GM23338 (cell line): ENCODE data around the gene DENND5A. TPM values are rescaled to one million over a fixed set of nuclear protein-coding genes. Genes with fewer than 3 reads are reported as not detected.

Source experiments
- ATAC-seq: fragments of 200-7000 bp; cut with Tn5 transposase; 3 replicates; pipeline ENCODE4 v1.9.1; 2020
- DNase-seq: peaks from one replicate; pipeline ENCODE4 v3.0.0-alpha.2; 2015; ENCODE audit warnings: low spot score
- H2AFZ ChIP-seq: fragments of 200-600 bp; sonication (generic); 2 replicates; pipeline ENCODE4 v1.8.0; 2016; ENCODE audit warnings: antibody characterized with exemption, mild to moderate bottlenecking, moderate library complexity
- H3F3A ChIP-seq: fragments of 200-600 bp; sonication (generic); replicated peaks from 2 replicates; pipeline ENCODE4 v1.8.0; 2017; ENCODE audit warnings: antibody characterized with exemption, mixed run types, low read depth
- H3K27ac ChIP-seq: fragments of 200-600 bp; sonication (generic); 2 replicates; pipeline ENCODE4 v1.6.1; 2016; ENCODE audit warnings: low read depth
- H3K27me3 ChIP-seq: fragments of 200-600 bp; sonication (generic); 2 replicates; pipeline ENCODE4 v1.8.0; 2016; ENCODE audit warnings: mild to moderate bottlenecking, mixed run types, moderate library complexity; ENCODE audit not compliant: insufficient read depth
- H3K36me3 ChIP-seq: fragments of 200-600 bp; sonication (generic); 2 replicates; pipeline ENCODE4 v1.8.0; 2016; ENCODE audit warnings: mild to moderate bottlenecking; ENCODE audit not compliant: insufficient read depth
- H3K4me1 ChIP-seq: fragments of 200-600 bp; sonication (generic); 2 replicates; pipeline ENCODE4 v1.8.0; 2016; ENCODE audit warnings: mild to moderate bottlenecking, moderate library complexity; ENCODE audit not compliant: insufficient read depth
- H3K4me2 ChIP-seq: fragments of 200-600 bp; sonication (generic); 2 replicates; pipeline ENCODE4 v1.7.1; 2017; ENCODE audit warnings: mixed run types
- H3K4me3 ChIP-seq: fragments of 200-600 bp; sonication (generic); 2 replicates; pipeline ENCODE4 v1.6.1; 2016; ENCODE audit warnings: mixed run types
- H3K79me2 ChIP-seq: fragments of 200-600 bp; sonication (generic); replicated peaks from 2 replicates; pipeline ENCODE4 v1.8.0; 2017; ENCODE audit warnings: mild to moderate bottlenecking; ENCODE audit not compliant: insufficient read depth
- H3K9me2 ChIP-seq: fragments of 200-600 bp; sonication (generic); 2 replicates; pipeline ENCODE4 v1.8.0; 2017; ENCODE audit not compliant: insufficient read depth
- H4K20me1 ChIP-seq: fragments of 200-600 bp; sonication (generic); replicated peaks from 2 replicates; pipeline ENCODE4 v1.8.0; 2017; ENCODE audit warnings: mild to moderate bottlenecking; ENCODE audit not compliant: insufficient read depth
- H3K27ac Mint-ChIP-seq: 2 replicates; pipeline ENCODE4 v1.8.0; 2020; ENCODE audit warnings: inconsistent platforms, mild to moderate bottlenecking, moderate library complexity, mixed read lengths
- H3K27me3 Mint-ChIP-seq: 3 replicates; pipeline ENCODE4 v1.8.0; 2022; ENCODE audit warnings: low read depth, mild to moderate bottlenecking, moderate library complexity, mixed read lengths, inconsistent platforms; ENCODE audit not compliant: insufficient read depth, poor library complexity
- H3K36me3 Mint-ChIP-seq: 3 replicates; pipeline ENCODE4 v1.8.0; 2021; ENCODE audit warnings: low read depth, mild to moderate bottlenecking, inconsistent platforms, moderate library complexity, mixed read lengths
- H3K4me1 Mint-ChIP-seq: 3 replicates; pipeline ENCODE4 v1.8.0; 2020; ENCODE audit warnings: mild to moderate bottlenecking, inconsistent platforms, mixed read lengths
- H3K4me3 Mint-ChIP-seq: 3 replicates; pipeline ENCODE4 v1.8.0; 2021; ENCODE audit warnings: moderate library complexity, mild to moderate bottlenecking, inconsistent platforms, mixed read lengths
- H3K9me3 Mint-ChIP-seq: 3 replicates; pipeline ENCODE4 v1.8.0; 2020; ENCODE audit warnings: moderate library complexity, mild to moderate bottlenecking, inconsistent platforms, mixed read lengths
- CREB1 ChIP-seq: fragments of 250-450 bp; sonication (Bioruptor Pico); IDR thresholded peaks from 2 replicates; pipeline ENCODE4 v1.5.0; 2020; ENCODE audit warnings: low read depth, mild to moderate bottlenecking, moderate library complexity
- EZH2 ChIP-seq: fragments of 200-600 bp; sonication (generic); IDR thresholded peaks from one replicate; pipeline ENCODE4 v1.8.0; 2017; ENCODE audit warnings: antibody characterized with exemption, mild to moderate bottlenecking, low read depth; ENCODE audit not compliant: unreplicated experiment
- EZH2phosphoT487 ChIP-seq: fragments of 200-600 bp; sonication (generic); IDR thresholded peaks from one replicate; pipeline ENCODE4 v1.8.1; 2018; ENCODE audit warnings: antibody characterized with exemption; ENCODE audit not compliant: unreplicated experiment
- JUNB ChIP-seq: IDR thresholded peaks from one replicate; pipeline ENCODE4 v1.6.1; 2016; ENCODE audit warnings: antibody characterized with exemption; ENCODE audit not compliant: unreplicated experiment
- NANOG ChIP-seq: IDR thresholded peaks from 2 replicates; pipeline ENCODE4 v1.6.1; 2016; ENCODE audit warnings: antibody characterized with exemption, borderline replicate concordance
- POLR2AphosphoS5 ChIP-seq: IDR thresholded peaks from 2 replicates; pipeline ENCODE4 v1.6.1; 2016; ENCODE audit warnings: antibody characterized with exemption, low read depth
- STAT1 ChIP-seq: IDR thresholded peaks from one replicate; pipeline ENCODE4 v1.6.1; 2016; ENCODE audit warnings: antibody characterized with exemption; ENCODE audit not compliant: unreplicated experiment
- ZNF114 ChIP-seq: fragments of 250-450 bp; sonication (Bioruptor Pico); IDR thresholded peaks from 2 replicates; pipeline ENCODE4 v1.5.0; 2020; ENCODE audit warnings: mild to moderate bottlenecking, moderate library complexity
- ZNF331 ChIP-seq: fragments of 250-450 bp; sonication (Bioruptor Pico); IDR thresholded peaks from 2 replicates; pipeline ENCODE4 v1.5.0; 2020; ENCODE audit warnings: low read depth, mild to moderate bottlenecking, moderate library complexity
- polyA plus RNA-seq: library from polyadenylated mRNA; unstranded; fragments of >200 nt; fragmentation: Nextera tagmentation; extraction: Ambion mirVana; gene quantifications from 2 replicates; pipeline ENCODE4 v1.2.1, GENCODE V29; 2016
- total RNA-seq: library from RNA; depleted of rRNA; stranded (reverse); fragments of >200 nt; shearing (Covaris generic); gene quantifications from 2 replicates; pipeline ENCODE4 v1.2.3, GENCODE V29; 2014
- TF ChIP-seq, protein P1 (sequence below), 2 experiments: fragments of 200-600 bp in 1 of 2; sonication (generic) in 1 of 2; conservative IDR thresholded peaks; 2 replicates each; pipeline versions ENCODE4 v1.5.1 to v1.6.1; 2016 to 2017; ENCODE audit warnings: antibody characterized with exemption in 2 of 2, low read depth in 2 of 2, mild to moderate bottlenecking in 2 of 2, moderate library complexity in 1 of 2
- TF ChIP-seq, protein P2 (sequence below): IDR thresholded peaks from one replicate; pipeline ENCODE4 v1.6.1; 2018; ENCODE audit warnings: antibody characterized with exemption; ENCODE audit not compliant: unreplicated experiment
- TF ChIP-seq, protein P3 (sequence below): fragments of 250-450 bp; sonication (Bioruptor Pico); IDR thresholded peaks from 2 replicates; pipeline ENCODE4 v1.5.0; 2020; ENCODE audit warnings: mild to moderate bottlenecking, moderate library complexity
- TF ChIP-seq, protein P4 (sequence below): IDR thresholded peaks from 2 replicates; pipeline ENCODE4 v1.6.1; 2016; ENCODE audit warnings: antibody characterized with exemption

The DENND5A gene
- total and polyA plus RNA-seq, 2 experiments from 2014 or later, result 28.1 to 56.3 TPM

DNA sequence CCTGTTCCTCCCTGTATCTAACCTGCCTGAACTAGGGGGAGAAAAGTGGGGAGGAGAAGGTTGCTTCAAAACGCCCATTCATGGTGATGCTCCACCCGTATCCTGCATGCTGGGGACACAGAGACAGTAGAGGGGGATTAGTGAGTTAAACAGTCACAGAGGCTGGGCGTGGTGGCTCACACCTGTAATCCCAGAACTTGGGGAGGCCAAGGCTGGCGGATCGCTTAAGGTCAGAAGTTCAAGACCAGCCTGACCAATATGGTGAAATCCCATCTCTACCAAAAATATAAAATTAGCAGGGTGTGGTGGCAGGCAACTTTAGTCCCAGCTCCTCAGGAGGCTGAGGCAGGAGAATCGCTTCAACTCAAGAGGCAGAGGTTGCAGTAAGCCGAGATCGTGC lies 1.8 kb upstream of the DENND5A start:
- no peak overlapping the region for H3K4me3 ChIP-seq
- H3K27ac ChIP-seq, result no peak overlapping the region
- H3K27me3 Mint-ChIP-seq, result peaks cover 15% of the 10 kb centered on the region
- DNase-seq (no peak), ATAC-seq (no peak)
- H3K4me3 Mint-ChIP-seq, result no peak overlapping the region
- no peak overlapping the region for H3K4me2 ChIP-seq
- no peaks in the 10 kb centered on the region for H3K9me2 ChIP-seq
- H4K20me1 ChIP-seq, result peaks cover 21% of the 10 kb centered on the region
- H3K36me3 ChIP-seq, result no peaks in the 10 kb centered on the region
- H3K36me3 Mint-ChIP-seq, result 0 out of 3 replicates have a peak, but pooled peaks cover 4% of the 10 kb centered on the region
- H3K9me3 Mint-ChIP-seq, result no peaks in the 10 kb centered on the region
- TF ChIP-seq, protein P1, sequence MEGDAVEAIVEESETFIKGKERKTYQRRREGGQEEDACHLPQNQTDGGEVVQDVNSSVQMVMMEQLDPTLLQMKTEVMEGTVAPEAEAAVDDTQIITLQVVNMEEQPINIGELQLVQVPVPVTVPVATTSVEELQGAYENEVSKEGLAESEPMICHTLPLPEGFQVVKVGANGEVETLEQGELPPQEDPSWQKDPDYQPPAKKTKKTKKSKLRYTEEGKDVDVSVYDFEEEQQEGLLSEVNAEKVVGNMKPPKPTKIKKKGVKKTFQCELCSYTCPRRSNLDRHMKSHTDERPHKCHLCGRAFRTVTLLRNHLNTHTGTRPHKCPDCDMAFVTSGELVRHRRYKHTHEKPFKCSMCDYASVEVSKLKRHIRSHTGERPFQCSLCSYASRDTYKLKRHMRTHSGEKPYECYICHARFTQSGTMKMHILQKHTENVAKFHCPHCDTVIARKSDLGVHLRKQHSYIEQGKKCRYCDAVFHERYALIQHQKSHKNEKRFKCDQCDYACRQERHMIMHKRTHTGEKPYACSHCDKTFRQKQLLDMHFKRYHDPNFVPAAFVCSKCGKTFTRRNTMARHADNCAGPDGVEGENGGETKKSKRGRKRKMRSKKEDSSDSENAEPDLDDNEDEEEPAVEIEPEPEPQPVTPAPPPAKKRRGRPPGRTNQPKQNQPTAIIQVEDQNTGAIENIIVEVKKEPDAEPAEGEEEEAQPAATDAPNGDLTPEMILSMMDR (conservative IDR thresholded peaks at IDR 0.05; ENCODE audit: low read depth in 2 of 2), result no peak
- TF ChIP-seq POLR2AphosphoS5 (no peak), EZH2 (no peak), STAT1 (no peak), NANOG (no peak), JUNB (no peak), CREB1 (CRISPR knock-in tag) (no peak), ZNF331 (CRISPR knock-in tag) (no peak), ZNF114 (CRISPR knock-in tag) (no peak), EZH2phosphoT487 (no peak)
- TF ChIP-seq, protein P2, sequence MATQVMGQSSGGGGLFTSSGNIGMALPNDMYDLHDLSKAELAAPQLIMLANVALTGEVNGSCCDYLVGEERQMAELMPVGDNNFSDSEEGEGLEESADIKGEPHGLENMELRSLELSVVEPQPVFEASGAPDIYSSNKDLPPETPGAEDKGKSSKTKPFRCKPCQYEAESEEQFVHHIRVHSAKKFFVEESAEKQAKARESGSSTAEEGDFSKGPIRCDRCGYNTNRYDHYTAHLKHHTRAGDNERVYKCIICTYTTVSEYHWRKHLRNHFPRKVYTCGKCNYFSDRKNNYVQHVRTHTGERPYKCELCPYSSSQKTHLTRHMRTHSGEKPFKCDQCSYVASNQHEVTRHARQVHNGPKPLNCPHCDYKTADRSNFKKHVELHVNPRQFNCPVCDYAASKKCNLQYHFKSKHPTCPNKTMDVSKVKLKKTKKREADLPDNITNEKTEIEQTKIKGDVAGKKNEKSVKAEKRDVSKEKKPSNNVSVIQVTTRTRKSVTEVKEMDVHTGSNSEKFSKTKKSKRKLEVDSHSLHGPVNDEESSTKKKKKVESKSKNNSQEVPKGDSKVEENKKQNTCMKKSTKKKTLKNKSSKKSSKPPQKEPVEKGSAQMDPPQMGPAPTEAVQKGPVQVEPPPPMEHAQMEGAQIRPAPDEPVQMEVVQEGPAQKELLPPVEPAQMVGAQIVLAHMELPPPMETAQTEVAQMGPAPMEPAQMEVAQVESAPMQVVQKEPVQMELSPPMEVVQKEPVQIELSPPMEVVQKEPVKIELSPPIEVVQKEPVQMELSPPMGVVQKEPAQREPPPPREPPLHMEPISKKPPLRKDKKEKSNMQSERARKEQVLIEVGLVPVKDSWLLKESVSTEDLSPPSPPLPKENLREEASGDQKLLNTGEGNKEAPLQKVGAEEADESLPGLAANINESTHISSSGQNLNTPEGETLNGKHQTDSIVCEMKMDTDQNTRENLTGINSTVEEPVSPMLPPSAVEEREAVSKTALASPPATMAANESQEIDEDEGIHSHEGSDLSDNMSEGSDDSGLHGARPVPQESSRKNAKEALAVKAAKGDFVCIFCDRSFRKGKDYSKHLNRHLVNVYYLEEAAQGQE, result no peak
- TF ChIP-seq, protein P3, sequence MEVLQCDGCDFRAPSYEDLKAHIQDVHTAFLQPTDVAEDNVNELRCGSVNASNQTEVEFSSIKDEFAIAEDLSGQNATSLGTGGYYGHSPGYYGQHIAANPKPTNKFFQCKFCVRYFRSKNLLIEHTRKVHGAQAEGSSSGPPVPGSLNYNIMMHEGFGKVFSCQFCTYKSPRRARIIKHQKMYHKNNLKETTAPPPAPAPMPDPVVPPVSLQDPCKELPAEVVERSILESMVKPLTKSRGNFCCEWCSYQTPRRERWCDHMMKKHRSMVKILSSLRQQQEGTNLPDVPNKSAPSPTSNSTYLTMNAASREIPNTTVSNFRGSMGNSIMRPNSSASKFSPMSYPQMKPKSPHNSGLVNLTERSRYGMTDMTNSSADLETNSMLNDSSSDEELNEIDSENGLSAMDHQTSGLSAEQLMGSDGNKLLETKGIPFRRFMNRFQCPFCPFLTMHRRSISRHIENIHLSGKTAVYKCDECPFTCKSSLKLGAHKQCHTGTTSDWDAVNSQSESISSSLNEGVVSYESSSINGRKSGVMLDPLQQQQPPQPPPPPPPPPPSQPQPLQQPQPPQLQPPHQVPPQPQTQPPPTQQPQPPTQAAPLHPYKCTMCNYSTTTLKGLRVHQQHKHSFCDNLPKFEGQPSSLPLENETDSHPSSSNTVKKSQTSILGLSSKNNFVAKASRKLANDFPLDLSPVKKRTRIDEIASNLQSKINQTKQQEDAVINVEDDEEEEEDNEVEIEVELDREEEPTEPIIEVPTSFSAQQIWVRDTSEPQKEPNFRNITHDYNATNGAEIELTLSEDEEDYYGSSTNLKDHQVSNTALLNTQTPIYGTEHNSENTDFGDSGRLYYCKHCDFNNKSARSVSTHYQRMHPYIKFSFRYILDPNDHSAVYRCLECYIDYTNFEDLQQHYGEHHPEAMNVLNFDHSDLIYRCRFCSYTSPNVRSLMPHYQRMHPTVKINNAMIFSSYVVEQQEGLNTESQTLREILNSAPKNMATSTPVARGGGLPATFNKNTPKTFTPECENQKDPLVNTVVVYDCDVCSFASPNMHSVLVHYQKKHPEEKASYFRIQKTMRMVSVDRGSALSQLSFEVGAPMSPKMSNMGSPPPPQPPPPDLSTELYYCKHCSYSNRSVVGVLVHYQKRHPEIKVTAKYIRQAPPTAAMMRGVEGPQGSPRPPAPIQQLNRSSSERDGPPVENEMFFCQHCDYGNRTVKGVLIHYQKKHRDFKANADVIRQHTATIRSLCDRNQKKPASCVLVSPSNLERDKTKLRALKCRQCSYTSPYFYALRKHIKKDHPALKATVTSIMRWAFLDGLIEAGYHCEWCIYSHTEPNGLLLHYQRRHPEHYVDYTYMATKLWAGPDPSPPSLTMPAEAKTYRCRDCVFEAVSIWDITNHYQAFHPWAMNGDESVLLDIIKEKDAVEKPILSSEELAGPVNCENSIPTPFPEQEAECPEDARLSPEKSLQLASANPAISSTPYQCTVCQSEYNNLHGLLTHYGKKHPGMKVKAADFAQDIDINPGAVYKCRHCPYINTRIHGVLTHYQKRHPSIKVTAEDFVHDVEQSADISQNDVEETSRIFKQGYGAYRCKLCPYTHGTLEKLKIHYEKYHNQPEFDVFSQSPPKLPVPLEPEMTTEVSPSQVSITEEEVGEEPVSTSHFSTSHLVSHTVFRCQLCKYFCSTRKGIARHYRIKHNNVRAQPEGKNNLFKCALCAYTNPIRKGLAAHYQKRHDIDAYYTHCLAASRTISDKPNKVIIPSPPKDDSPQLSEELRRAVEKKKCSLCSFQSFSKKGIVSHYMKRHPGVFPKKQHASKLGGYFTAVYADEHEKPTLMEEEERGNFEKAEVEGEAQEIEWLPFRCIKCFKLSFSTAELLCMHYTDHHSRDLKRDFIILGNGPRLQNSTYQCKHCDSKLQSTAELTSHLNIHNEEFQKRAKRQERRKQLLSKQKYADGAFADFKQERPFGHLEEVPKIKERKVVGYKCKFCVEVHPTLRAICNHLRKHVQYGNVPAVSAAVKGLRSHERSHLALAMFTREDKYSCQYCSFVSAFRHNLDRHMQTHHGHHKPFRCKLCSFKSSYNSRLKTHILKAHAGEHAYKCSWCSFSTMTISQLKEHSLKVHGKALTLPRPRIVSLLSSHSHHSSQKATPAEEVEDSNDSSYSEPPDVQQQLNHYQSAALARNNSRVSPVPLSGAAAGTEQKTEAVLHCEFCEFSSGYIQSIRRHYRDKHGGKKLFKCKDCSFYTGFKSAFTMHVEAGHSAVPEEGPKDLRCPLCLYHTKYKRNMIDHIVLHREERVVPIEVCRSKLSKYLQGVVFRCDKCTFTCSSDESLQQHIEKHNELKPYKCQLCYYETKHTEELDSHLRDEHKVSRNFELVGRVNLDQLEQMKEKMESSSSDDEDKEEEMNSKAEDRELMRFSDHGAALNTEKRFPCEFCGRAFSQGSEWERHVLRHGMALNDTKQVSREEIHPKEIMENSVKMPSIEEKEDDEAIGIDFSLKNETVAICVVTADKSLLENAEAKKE (CRISPR knock-in tag), result no peak
- TF ChIP-seq, protein P4, sequence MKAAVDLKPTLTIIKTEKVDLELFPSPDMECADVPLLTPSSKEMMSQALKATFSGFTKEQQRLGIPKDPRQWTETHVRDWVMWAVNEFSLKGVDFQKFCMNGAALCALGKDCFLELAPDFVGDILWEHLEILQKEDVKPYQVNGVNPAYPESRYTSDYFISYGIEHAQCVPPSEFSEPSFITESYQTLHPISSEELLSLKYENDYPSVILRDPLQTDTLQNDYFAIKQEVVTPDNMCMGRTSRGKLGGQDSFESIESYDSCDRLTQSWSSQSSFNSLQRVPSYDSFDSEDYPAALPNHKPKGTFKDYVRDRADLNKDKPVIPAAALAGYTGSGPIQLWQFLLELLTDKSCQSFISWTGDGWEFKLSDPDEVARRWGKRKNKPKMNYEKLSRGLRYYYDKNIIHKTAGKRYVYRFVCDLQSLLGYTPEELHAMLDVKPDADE, result no peak
- peaks cover 14% of the 10 kb centered on the region; the same call in 1 of the 2 replicates for H3F3A ChIP-seq
- peaks cover 26% of the 10 kb centered on the region for H3K4me1 Mint-ChIP-seq
- H3K27ac Mint-ChIP-seq, result no peak overlapping the region
- peaks cover 27% of the 10 kb centered on the region for H3K79me2 ChIP-seq
- H2AFZ ChIP-seq, result no peak overlapping the region
- H3K4me1 ChIP-seq, result peaks cover 21% of the 10 kb centered on the region
- no peaks in the 10 kb centered on the region for H3K27me3 ChIP-seq
